GM21360 (cell line): Measurements from ENCODE around the gene USP38.
"Not testable (repeated sequence)": the region's sequence is repeated elsewhere in the genome, so short reads cannot be mapped to it uniquely, and the experiment has no call there.

Experiments used
- ATAC-seq: cut with Tn5 transposase; IDR thresholded peaks from one replicate; pipeline ENCODE4 v1.9.1; 2021; ENCODE audit warnings: mild to moderate bottlenecking, moderate library complexity; ENCODE audit not compliant: unreplicated experiment

USP38 gene

DNA sequence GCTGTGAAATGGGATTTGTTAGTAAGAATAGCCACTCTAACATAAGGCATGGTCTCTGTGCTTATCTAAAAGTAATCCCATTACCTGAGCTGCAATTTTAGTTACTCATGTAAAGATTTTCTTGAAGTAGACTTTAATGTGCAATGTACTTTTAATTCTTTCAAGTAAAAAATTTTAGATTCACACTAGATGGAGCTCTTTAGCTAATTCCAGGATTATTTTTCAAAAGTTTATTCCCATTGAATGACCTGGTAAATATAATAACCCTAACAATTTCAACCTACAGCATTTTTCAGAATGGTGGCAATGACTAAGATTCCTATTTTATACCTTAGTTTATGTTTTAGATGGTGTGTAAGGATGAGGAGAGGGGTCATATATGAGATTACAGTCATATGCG lies 18.1 kb downstream of the USP38 start:
- no peak for ATAC-seq

GRCh38 chr4:143203577-143203976 lies 18.9 kb downstream of the USP38 start:
- ATAC-seq: no peak

DNA sequence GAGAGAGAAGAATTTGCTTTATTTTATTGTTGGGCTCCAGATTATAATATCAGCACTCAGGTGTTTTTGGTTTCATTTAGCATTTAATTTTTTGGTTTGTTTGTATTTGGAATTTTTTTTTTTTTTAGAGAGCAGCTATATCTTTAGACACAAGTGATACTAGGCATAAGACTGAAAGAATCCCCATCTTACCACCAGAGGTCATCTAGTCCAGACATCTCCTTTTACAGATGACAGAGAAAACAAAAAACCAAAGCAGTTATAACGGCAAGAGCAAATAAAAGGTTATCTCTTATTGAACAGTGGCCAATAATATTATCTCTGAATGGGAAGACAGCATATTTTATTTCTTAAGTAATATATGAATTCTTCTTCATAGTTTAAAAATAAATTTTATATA lies 22.8 kb downstream of the USP38 start:
- ATAC-seq: no peak

DNA sequence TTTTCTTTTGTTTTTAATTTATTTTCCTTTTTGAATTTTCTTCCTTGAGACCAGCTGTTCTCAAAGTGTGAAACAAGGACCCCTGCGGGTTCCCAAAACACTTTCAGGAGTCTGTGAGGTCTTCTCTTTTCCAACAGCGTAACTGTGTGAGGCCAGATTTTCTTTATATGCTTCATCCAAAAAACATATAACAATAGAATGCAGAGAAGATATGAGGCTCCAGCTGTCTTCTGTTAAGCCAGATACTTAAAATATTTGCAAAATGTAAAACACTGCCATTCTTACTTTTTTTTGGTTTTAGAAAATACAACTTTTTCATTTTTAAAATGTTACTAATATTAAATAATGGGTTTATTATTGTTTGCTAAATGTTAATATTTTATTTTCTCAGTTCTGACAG lies 27.8 kb downstream of the USP38 start:
- no peak for ATAC-seq

DNA sequence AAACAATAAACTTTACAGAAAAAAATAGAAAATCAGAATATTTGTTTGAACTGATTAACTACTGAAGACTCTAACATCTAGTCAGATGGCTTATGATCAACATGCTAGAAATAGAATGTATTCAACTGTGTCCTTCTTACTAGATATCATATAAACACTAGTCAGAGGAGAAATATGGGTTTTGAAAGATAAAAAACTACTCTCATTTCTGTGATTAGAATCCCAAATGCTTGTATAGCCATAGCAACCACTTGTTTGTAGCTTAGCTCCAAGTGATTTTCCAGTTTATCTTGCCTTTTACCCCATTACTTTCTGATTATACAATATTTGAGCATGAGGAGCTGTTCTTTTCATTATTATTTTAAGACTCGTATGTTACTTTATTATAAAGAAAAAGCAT lies 31.2 kb downstream of the USP38 start:
- ATAC-seq: no peak

GRCh38 chr4:143224255-143224654 lies 39.5 kb downstream of the USP38 start:
- no peak for ATAC-seq

DNA sequence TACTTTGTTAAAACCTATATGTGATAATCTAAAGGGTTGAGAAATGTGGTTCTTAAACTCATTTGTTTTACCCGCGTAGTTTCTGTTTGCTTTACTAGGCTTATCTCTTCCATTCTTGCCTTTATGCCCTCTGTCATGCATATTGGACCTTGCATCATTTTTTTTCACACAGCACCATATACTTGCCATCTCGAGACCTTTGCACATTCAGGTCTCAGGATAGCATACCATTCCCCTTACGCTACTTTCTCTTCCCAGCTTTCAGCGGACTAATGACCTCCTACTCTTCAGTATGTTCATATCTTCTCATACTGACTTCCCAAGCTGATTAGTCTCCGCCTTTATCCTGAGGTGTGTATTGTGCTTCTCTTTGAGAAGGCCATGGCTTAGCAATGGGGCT lies 40.5 kb downstream of the USP38 start:
- no peak for ATAC-seq

GRCh38 chr4:143230683-143231082 lies 46.0 kb downstream of the USP38 start:
- no peak for ATAC-seq

DNA sequence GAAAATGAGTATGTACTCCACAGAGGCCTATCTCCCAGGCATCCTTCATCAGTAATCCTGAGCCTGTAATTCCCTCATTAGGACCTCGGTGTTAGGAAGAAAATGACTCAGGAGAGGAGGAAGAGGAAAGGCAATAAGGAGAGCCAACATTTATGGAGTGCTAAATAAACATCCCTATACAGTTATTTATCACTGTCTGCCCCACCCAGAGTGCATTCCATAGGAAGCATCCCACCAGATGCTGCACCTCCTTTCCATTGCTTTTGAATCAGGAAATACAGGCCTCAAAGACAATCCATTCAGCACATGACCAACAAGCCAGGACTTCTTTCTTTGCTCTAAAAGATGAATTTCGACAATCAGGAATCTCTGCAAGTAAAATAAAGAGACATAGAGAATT lies 47.6 kb downstream of the USP38 start:
- ATAC-seq: no peak

- ATAC-seq: no peak
These were observed 49.4 kb downstream of the USP38 start for GRCh38 chr4:143234153-143234552.

GRCh38 chr4:143237195-143237594 lies 52.5 kb downstream of the USP38 start:
- ATAC-seq: not testable (repeated sequence)

DNA sequence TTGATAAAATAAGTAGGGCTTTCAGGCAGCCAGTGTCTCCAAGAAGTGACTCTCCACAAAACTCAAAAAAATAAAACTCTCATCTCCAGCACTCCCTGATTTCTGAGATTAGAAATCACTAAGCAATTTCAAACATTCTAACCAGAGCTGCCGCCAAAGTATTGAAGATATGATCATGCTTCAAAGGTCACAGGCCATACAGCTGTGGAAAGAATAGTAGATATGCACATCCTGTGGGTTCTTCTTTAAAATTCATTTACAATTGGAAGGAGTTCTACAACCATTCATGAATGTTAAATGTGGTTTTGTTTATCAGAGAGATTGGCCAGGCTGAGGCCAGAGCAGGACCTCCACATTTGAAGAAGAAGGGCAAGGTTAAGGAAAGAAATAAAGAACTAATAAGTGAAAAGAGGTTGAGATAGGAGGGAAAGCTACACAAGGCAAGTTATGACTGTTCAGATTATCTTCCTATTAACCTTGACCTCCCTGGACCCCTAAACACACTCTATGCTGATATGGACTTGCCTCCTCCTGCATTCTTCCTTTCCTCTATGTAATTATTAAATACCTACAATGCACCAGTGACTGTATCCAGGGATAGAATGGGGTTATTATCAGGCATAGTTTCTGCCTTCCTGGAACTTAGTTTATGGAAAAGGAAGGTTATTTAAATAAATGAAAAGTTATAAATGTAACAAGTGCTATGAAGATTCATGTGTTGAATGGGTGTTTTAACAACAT lies 56.4 kb downstream of the USP38 start:
- no peak for ATAC-seq

- no peak for ATAC-seq
These were observed 57.2 kb downstream of the USP38 start for GRCh38 chr4:143241892-143242291.

GRCh38 chr4:143243041-143243440 lies 58.3 kb downstream of the USP38 start:
- no peak for ATAC-seq

DNA sequence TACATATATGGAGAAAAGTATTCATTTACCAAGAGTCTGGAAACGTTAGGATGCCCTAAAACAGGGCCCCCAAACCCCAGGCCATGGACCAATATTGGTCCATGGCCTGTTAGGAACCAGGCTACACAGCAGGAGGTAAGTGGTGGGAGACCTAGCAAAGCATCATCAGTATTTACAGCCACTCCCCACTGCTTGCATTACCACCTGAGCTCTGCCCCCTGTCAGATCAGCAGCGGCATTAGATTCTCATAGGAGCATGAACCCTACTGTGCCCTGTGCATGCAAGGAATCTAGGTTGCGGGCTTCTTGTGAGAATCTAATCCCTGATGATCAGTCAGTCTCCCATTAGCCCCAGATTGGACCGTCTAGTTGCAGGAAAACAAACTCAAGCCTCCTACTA lies 62.3 kb downstream of the USP38 start:
- no peak for ATAC-seq

DNA sequence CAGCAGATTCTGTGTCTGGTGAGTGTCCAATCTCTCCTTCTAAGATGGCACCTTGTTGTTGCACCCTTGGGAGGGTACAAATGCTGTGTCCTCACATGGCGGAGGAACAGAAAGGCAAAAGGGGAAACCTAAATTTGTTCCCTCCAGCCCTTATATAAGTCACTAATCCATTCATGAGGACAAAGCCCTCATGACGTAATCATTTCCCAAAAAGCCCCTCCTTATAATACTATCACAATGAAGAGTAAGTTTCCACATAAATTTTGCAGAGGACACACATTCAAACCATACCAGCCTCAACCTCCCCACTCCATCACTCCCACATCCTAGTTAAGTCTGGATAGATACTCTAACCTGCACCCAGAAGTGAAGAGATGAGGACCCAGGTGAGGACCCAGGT lies 63.1 kb downstream of the USP38 start:
- ATAC-seq: no peak

GRCh38 chr4:143248827-143249226 lies 64.1 kb downstream of the USP38 start:
- ATAC-seq: no peak

DNA sequence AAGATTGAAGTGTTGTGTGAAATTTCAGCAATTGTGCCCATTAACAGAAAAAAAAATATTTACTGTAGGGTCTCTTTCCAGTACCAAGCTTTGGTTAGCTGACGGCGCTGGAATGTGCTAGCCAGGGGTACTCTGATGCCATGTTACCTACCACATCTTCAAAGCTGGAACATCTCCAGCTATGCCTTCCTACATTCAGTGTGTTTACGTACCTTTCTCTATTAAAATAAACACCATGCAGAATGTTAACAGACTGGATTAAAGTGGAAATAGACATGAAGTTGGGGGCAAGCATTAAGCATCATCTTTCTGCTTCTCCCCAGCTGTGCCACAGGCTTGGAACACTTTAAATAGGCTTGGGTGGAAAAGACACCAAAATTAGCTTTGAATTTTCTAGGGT lies 65.9 kb downstream of the USP38 start:
- no peak for ATAC-seq

- no peak for ATAC-seq
These were observed 66.6 kb downstream of the USP38 start for GRCh38 chr4:143251348-143251747.

DNA sequence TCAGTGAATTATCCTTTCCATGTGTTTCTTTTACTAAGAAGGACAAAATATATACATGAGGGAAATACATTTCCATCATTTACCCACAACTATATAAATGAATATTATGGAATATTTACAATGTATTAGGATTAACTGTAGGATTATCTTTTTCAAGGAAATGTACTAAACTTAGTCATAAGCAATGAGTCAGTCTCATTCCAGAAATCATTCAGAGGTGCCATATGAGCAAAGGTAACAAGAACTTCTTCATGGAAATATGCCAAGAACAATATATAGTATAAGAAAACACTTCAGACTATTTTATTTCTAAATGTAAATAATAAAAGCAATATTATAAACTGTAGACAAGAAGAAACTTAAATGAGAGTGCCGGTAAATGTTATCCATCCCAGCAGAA lies 67.1 kb downstream of the USP38 start:
- ATAC-seq: no peak

DNA sequence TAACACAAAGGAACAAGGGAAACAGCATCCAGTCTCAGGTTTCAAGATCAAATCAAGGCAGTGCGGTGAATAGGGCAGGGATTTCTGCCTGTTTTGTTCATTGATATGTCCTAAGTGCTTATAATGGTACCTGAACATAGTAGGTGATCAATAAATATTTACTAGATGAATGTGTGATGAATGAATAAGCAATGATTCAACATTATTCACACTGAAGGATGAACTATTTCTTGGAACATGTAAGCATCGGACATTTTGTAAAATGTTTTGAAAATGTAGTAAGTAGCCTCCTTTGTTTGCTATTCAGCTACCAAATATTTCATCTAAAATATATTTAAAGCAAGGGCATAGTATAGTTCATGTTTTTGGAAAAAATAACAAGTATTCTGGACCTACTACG lies 67.8 kb downstream of the USP38 start:
- ATAC-seq: no peak

DNA sequence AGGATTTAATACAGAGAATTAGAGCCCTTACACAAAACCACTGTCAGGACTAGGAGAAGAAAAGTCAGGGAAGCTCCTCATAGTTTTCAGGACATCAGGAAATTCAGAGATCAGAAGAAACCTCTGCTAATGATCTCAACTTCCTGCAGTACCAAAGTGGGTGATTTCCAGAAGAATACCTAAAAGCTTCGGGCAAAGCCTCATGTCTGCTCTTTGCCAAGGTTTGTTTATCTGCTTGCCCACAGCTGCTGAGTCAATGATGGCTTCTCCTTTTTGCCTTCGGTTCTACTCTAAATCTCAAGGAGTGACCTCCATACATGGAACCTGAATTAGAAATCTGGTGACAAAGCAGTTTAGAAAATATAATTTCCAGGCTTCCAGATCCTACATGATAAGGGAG lies 68.4 kb downstream of the USP38 start:
- no peak for ATAC-seq

- no peak for ATAC-seq
These were observed 69.9 kb downstream of the USP38 start for GRCh38 chr4:143254491-143255226.
